Activated naive CD4-positive, alpha-beta T cell treated with anti-CD3 and anti-CD28 coated beads, Interleukin-2, amount 50 U/mL, for 72 hours (primary cell): ENCODE data around the gene ATF1. TPM values are rescaled to one million over a fixed set of nuclear protein-coding genes. Genes with fewer than 3 reads are reported as not detected.
"Not testable (repeated sequence)": the region's sequence is repeated elsewhere in the genome, so short reads cannot be mapped to it uniquely, and the experiment has no call there.

Experiments used
- ATAC-seq, 2 donors: fragments of 150-1000 bp; cut with Tn5 transposase; 2 replicates each; pipeline ENCODE4 v1.10.0; 2021; ENCODE audit warnings: mild to moderate bottlenecking in 2 of 2, moderate library complexity in 2 of 2
- DNase-seq, 2 donors: peaks; one replicate each; pipeline ENCODE4 v3.0.0; 2021 to 2022; ENCODE audit warnings: low spot score in 2 of 2
- H3K27ac Mint-ChIP-seq, 2 donors: one replicate each; pipeline ENCODE4 v1.8.0; 2022; ENCODE audit warnings: mild to moderate bottlenecking in 2 of 2, mixed read lengths in 2 of 2
- H3K36me3 Mint-ChIP-seq, 2 donors: one replicate each; pipeline ENCODE4 v1.8.0; 2022; ENCODE audit warnings: mixed read lengths in 2 of 2
- H3K9me3 Mint-ChIP-seq, 2 donors: one replicate each; pipeline ENCODE4 v1.8.0; 2022; ENCODE audit warnings: mixed read lengths in 2 of 2
- total RNA-seq, 2 donors: library from RNA; stranded (reverse); gene quantifications; one replicate each; pipeline ENCODE4 v1.2.3, GENCODE V29; 2022

ATF1 gene
- total RNA-seq, 2 donors from 2014 or later, result 49.7 to 66.8 TPM

GRCh38 chr12:50859621-50860310, 95.9 kb downstream of the ATF1 start:
- ATAC-seq (no peak), DNase-seq (no peak)
- H3K27ac Mint-ChIP-seq, result no peak overlapping the region
- H3K36me3 Mint-ChIP-seq, result peaks cover 0 to 4% of the 10 kb centered on the region in 2 donors
- peaks cover 0 to 7% of the 10 kb centered on the region in 2 donors for H3K9me3 Mint-ChIP-seq

GRCh38 chr12:50862316-50862715, 98.4 kb downstream of the ATF1 start:
- DNase-seq, result no peak
- no peak for ATAC-seq
- Mint-ChIP-seq H3K9me3 (peaks cover 7 to 18% of the 10 kb centered on the region in 2 donors), H3K27ac (no peak overlapping the region), H3K36me3 (peaks cover 10 to 20% of the 10 kb centered on the region in 2 donors)

- peaks cover 10 to 21% of the 10 kb centered on the region in 2 donors for H3K9me3 Mint-ChIP-seq
- no peak for DNase-seq
- H3K27ac Mint-ChIP-seq, result no peak overlapping the region
- no peak for ATAC-seq
- peaks cover 10 to 22% of the 10 kb centered on the region in 2 donors for H3K36me3 Mint-ChIP-seq
Measured at GRCh38 chr12:50865266-50865665, 101.4 kb downstream of the ATF1 start.

GRCh38 chr12:50868881-50869280, 105.0 kb downstream of the ATF1 start:
- not testable (repeated sequence) for DNase-seq, ATAC-seq
- peak overlapping the region in 1 of 2 donors; percentile 0 for H3K27ac Mint-ChIP-seq

More at GRCh38 chr12:50868881-50869280, 105.0 kb downstream of the ATF1 start:
- Mint-ChIP-seq H3K9me3 (peaks cover 10 to 21% of the 10 kb centered on the region in 2 donors), H3K36me3 (peaks cover 10 to 22% of the 10 kb centered on the region in 2 donors)

Other genes starting within 250 kb of the ATF1 start
- not detected for gene TMPRSS12, start 78.8 kb downstream of the ATF1 start, total RNA-seq
- not detected for gene HIGD1C, start 188.4 kb downstream of the ATF1 start, total RNA-seq